Activated CD4-positive, alpha-beta memory T cell treated with anti-CD3 and anti-CD28 coated beads for 36 hours (primary cell): Measurements from ENCODE around the gene DHX36. TPM values are rescaled to one million over a fixed set of nuclear protein-coding genes. Genes with fewer than 3 reads are reported as not detected.

ENCODE experiments used
- total RNA-seq, 2 experiments: library from RNA; stranded (reverse); gene quantifications; one replicate each; pipeline ENCODE4 v1.2.3, GENCODE V29; 2021

The DHX36 gene
- total RNA-seq, 2 experiments from 2014 or later: 65.5 to 71.1 TPM

Other genes starting within 250 kb of the DHX36 start
- gene ARHGEF26, start 203.1 kb downstream of the DHX36 start, total RNA-seq: under 1 TPM; 0.24 to 0.34 TPM
- gene GPR149, start 105.7 kb upstream of the DHX36 start, total RNA-seq: not detected